ENCODE results near the gene TOR4A.
"Not testable (repeated sequence)": the region's sequence is repeated elsewhere in the genome, so short reads cannot be mapped to it uniquely, and the experiment has no call there.

The TOR4A gene

GRCh38 chr9:137319011-137319738 is 41.6 kb downstream of the TOR4A start:
- no peak for DNase-seq (ENCODE audit: low read depth)

GRCh38 chr9:137319739-137320551 is 42.4 kb downstream of the TOR4A start:
- no peak for DNase-seq (ENCODE audit: low read depth)

GRCh38 chr9:137320555-137321384 is 43.2 kb downstream of the TOR4A start:
- no peak for DNase-seq (ENCODE audit: low read depth)

- no peak for DNase-seq (ENCODE audit: low read depth)
These were observed 44.3 kb downstream of the TOR4A start for GRCh38 chr9:137321726-137322361.

GRCh38 chr9:137323531-137324331 is 46.2 kb downstream of the TOR4A start:
- DNase-seq (ENCODE audit: low read depth), result no peak

GRCh38 chr9:137325124-137325523 is 47.6 kb downstream of the TOR4A start:
- no peak for DNase-seq (ENCODE audit: low read depth)

GRCh38 chr9:137325799-137326198 is 48.3 kb downstream of the TOR4A start:
- no peak for DNase-seq (ENCODE audit: low read depth)

- DNase-seq (ENCODE audit: low read depth), result no peak
These were observed 49.0 kb downstream of the TOR4A start for GRCh38 chr9:137326445-137327065.

GRCh38 chr9:137327641-137328550 is 50.4 kb downstream of the TOR4A start:
- DNase-seq (ENCODE audit: low read depth), result not testable (repeated sequence)

- not testable (repeated sequence) for DNase-seq (ENCODE audit: low read depth)
These were observed 52.1 kb downstream of the TOR4A start for GRCh38 chr9:137329590-137329989.

- no peak for DNase-seq (ENCODE audit: low read depth)
These were observed 53.2 kb downstream of the TOR4A start for GRCh38 chr9:137330689-137331088.

GRCh38 chr9:137331929-137332328 is 54.4 kb downstream of the TOR4A start:
- DNase-seq (ENCODE audit: low read depth), result no peak
